NCI-H460 (cell line): ENCODE measurements around the gene RYK. TPM values are rescaled to one million over a fixed set of nuclear protein-coding genes. Genes with fewer than 3 reads are reported as not detected.
"Not testable (repeated sequence)": the region's sequence is repeated elsewhere in the genome, so short reads cannot be mapped to it uniquely, and the experiment has no call there.

Source experiments
- DNase-seq: peaks from one replicate; pipeline ENCODE4 v3.0.0-alpha.2; 2016; ENCODE audit warnings: low read depth; ENCODE audit errors: extremely low read depth
- polyA plus RNA-seq: library from polyadenylated mRNA; depleted of rRNA; stranded (reverse); fragments of >200 nt; gene quantifications from 2 replicates; pipeline ENCODE4 v1.2.3, GENCODE V29; 2014; cell fraction: nucleus; rRNA removed
- total RNA-seq: library from RNA; depleted of rRNA; stranded (reverse); fragments of >200 nt; shearing (Covaris generic); gene quantifications from 2 replicates; pipeline ENCODE4 v1.2.3, GENCODE V29; 2014; rRNA removed

Gene RYK
- total RNA-seq: 50.7 and 51.3 TPM in 2 replicates
- 28.7 and 58.2 TPM in 2 replicates for polyA plus RNA-seq

GRCh38 chr3:134250717-134251220, at the start of gene RYK:
Gene RYK (minus strand): TSS chr3:134250859. CDS start chr3:134250654, 205 bp downstream.
- DNase-seq: peak; percentile 58

GRCh38 chr3:134299888-134300206, 49.2 kb upstream of the RYK start:
- DNase-seq: no peak

DNA sequence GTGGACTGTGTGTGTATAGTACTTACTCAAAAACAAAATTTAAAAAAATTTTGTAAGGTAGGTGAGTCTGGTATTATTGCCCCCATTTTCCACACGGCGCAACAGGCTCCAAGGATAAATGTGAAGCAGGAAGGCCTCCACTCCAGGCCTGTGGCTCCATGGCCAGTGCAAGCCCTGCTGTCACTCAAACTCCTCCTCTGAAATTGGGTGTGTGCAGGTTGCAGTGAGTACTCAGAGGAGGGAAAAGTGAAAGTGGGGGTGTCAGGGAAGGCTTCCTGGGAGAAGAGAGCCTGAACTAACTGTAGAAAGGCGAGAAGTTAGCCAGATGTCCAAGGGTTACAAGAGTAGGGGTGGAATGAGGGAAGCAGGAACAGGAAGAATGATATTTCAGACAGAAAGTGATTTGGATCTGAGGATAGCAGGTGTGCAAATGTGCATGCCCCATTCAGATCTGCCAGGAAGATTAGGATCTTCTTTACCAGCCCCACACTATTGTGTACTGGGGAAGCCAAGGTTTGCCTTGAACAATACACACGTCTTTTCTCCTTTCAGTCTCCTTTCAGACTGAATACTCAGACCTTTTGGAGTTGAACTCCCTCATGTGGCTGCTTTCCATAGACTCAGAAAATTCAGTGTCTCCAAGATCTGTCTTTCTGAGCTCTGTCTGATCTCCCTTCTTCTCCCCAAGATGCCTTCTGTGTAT, 48.7 kb upstream of the RYK start:
- DNase-seq: no peak

DNA sequence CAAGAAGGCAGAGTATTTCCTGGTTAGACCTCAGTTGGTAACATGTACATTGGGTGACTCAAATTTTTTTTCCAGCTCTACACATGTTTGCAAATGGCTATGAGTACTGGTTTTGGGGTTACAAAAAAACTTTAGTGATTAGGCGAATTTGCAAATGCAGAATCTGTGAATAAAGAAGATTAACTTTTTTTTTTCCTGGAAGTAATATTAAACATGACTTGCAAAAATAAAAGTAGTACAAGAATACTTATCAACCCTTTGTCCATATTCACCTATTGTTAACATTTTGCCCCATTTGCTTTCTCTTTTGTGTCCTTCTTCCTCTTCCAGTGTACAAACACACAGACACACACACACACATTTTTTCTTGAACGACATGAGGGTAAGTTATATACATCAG, 47.6 kb upstream of the RYK start:
- no peak for DNase-seq

GRCh38 chr3:134296616-134297015, 46.0 kb upstream of the RYK start:
- DNase-seq: no peak

- no peak for DNase-seq
Measured at GRCh38 chr3:134295930-134296329, 45.3 kb upstream of the RYK start.

DNA sequence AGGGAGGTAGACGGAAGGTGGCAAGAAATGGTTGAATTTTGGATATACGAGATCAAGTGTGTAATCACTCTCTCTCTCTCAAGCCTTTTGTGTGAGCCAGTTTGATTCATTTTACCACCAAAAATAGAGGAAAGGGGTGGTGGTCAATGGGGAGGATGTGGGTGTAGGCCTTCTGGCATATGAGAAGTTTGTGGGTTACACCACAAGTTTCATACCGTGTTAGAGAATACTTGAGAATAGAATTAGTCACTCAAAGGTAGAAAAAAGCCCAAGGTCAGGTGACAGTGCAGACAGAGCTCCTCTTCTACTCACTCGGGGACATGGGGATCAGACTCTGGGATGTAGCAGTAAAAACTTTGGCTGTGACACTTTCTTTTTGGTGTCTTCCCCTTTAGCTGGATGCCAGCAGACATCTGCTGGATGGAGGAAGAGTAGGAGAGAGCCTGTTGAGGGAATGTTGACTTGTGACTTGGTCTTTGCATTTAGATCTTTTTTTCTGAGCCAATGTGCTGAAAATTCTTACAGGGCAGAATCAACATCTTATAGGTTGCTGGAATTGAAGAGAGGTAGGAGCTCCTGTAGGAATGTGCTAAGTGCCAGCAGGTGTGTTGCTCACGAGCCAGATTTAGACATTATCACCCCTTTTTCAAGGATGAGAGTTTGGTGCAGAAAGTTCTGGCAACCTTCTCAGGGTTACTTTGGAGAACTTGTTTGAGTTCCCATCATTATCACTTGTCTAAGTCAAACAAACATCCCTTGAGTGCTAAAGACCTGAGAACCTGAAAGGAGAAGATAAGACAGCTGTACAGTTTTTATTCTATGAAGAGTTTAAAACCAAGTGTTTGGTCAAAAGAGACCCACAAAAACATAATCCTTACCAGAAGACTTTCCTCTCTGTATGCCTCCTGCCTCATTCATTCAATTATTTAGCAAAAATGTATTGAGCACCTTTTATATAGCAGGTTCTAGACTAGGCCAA, 43.9 kb upstream of the RYK start:
- DNase-seq: no peak

- no peak for DNase-seq
Measured at GRCh38 chr3:134291319-134292254, 40.9 kb upstream of the RYK start.

DNA sequence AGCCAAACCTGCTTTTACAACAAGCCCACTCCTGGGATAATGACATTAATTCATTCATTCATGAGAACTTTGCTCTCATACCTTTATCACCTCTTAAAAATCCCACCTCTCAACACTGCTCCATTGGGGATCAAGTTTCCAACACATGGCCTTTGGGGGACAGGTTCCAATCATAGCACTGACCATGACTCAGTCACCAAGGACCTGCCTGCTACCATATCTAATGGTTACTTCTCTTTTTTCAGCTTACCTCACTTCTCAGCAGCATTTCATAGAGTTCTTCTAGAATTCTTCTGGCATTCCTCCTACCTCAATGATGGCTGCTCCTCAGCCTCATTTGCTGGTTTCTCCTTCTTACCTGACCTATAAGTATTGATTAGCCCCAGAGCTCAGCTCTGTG, 36.9 kb upstream of the RYK start:
- DNase-seq: no peak

GRCh38 chr3:134284438-134284837, 33.8 kb upstream of the RYK start:
- DNase-seq: no peak

DNA sequence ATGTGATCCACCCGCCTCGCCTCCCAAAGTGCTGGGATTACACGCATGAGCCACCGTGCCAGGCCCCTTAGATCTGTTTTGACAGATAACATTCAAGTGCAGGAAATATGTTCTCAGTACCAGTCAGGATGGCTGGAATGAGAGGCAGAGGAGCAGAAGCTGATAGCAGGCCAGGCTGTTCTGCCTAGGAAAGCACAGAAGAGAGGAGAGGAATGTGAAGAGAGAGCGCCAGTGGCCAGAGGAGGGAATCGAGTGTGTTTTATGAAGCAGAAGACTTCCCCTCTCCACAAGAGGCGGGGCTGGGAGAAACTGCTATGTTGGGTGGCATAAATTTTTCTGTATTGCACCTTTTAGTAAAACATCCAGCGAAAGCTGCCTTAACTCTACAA, 32.0 kb upstream of the RYK start:
- no peak for DNase-seq

DNA sequence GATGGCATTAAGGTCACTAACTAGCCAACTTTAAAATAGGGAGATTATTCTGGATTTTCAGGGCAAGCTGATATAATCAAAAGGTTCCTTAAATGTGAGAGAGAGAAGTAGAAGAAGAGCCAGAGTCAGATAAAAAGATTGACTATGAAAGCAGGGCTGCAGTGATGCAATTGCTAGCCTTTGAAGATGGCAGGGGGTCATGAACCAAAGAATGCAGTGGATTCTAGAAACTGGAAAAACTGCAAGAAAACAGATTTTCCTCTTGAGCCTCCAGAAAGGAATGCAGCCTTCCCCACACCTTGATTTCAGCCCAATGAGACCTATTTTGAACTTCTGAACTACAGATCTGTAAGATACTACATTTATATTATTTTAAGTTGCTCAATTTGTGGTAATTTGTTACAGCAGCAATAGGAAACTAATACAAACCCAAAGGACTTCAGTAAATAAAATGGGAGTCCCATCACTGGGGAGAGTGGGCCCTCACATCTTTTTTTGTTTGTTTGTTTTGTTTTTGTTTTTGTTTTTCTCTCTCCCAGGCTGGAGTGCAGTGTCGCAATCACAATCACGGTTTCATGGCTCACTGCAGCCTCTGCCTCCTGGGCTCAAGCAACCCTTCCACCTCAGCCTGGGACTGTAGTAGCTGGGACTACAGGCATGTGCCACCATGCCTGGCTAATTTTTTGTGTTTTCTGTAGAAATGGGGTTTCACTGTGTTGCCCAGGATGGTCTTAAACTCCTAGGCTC, 31.4 kb upstream of the RYK start:
- no peak for DNase-seq

- no peak for DNase-seq
Measured at GRCh38 chr3:134279466-134279865, 28.8 kb upstream of the RYK start.

- no peak for DNase-seq
Measured at GRCh38 chr3:134277066-134277660, 26.5 kb upstream of the RYK start.

- no peak for DNase-seq
Measured at GRCh38 chr3:134276086-134276485, 25.4 kb upstream of the RYK start.

DNA sequence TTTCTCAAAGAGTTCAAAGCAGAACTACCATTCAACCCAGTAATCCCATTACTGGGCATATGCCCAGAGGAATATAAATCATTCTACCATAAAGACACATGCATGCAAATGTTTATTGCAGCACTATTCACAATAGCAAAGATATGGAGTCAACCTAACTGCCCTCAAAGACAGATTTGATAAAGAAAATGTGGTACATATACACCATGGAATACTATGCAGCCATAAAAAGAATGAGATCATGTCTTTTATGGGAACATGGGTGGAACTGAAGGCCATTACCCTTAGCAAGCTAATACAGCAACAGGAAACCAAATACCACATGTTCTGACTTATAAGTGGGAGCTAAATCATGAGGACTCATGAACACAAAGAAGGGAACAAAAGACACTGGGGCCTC, 24.5 kb upstream of the RYK start:
- DNase-seq: not testable (repeated sequence)

- DNase-seq: no peak
Measured at GRCh38 chr3:134274571-134274970, 23.9 kb upstream of the RYK start.

DNA sequence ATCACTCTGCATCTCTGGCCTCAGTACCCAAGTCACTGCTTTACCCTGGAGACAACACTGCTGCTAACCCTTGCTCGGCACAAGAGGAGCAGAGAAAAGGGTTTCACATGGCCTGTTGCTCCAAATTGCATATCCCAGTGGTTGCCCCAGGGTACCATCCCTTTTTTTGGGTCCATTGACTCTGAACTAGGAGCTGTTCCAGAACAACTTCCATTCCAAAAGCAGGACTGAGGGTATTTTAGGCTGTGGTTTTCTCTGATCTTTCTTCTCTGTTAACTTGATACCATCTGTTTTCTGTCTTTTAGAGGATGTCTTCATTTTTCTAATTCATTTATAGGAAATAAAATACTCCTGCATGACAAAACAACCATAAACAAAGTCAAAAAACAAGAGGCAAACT, 17.3 kb upstream of the RYK start:
- no peak for DNase-seq

- DNase-seq: no peak
Measured at GRCh38 chr3:134260987-134261386, 10.3 kb upstream of the RYK start.
